Heart left ventricle (tissue), 13 donors: ENCODE results near the gene FGD4.

Experiments
- POLR2A ChIP-seq, 2 donors: fragments of 450-650 bp; IDR thresholded peaks; one replicate each; pipeline ENCODE4 v1.6.1; 2017; ENCODE audit warnings: antibody characterized with exemption in 2 of 2, mild to moderate bottlenecking in 2 of 2, moderate library complexity in 2 of 2
- TF ChIP-seq, protein P1 (sequence below), 12 donors: fragments of 200-600 bp; sonication (generic) in 4 of 12; IDR thresholded peaks; one replicate each; pipeline versions ENCODE4 v1.5.0 to v1.8.0; 2018 to 2022; ENCODE audit warnings: antibody characterized with exemption in 12 of 12, mild to moderate bottlenecking in 5 of 12
- donor health status: ischemic (EF 13 %, LVEDD 7.1; RV severe dilation, severe dysfunction).
- donor health status: DM: no; HTN: yes; CAD: no.
- donor health status: DM: no; HTN: no; CAD: no.
- donor health status: ischemic (EF 25% LVEDD 6.9; RV normal size, moderate dysfunction).
- donor health status: ischemic (EF 25% LVEDD 5.7; RV mildly dilated, moderate dysfunction).
- donor health status: ischemic (EF 35%, LVEDD 5.7; RV mildly dilated, moderate dysfunction).
- donor health status: nonischemic (EF 11% LVEDD 7.7; RV severe dilation, severe dysfunction).
- donor health status: DM: yes; HTN: yes; CAD: no.
- donor health status: PGD.
- donor health status: ischemic (EF 29% LVEDD 5.4; RV normal size, mild dysfunction).
- donor health status: nonischemic (EF 23%, LVEDD 6.1; RV moderate dilation, normal function).

DNA sequence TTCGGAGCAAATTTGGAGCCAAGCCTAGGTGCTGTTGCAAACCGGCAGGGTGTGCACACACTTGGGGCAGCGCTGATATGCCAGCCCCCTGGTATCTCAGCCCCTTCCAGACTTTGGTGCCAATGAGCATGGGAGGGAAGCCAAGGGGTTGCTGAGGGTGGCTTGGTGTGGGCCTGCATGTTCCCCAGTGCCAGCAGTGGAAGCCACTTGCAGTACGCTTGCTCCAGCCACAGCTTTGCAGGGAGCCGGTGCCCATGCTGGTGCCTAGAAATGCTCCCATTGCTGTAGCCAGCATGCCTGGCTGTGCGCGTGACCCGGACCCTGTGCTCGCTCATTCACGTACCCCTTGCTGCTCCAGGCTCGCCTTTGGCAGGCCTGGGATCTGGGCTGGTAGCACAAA lies 212.6 kb downstream of the FGD4 start:
- TF ChIP-seq, protein P1, sequence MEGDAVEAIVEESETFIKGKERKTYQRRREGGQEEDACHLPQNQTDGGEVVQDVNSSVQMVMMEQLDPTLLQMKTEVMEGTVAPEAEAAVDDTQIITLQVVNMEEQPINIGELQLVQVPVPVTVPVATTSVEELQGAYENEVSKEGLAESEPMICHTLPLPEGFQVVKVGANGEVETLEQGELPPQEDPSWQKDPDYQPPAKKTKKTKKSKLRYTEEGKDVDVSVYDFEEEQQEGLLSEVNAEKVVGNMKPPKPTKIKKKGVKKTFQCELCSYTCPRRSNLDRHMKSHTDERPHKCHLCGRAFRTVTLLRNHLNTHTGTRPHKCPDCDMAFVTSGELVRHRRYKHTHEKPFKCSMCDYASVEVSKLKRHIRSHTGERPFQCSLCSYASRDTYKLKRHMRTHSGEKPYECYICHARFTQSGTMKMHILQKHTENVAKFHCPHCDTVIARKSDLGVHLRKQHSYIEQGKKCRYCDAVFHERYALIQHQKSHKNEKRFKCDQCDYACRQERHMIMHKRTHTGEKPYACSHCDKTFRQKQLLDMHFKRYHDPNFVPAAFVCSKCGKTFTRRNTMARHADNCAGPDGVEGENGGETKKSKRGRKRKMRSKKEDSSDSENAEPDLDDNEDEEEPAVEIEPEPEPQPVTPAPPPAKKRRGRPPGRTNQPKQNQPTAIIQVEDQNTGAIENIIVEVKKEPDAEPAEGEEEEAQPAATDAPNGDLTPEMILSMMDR (IDR thresholded peaks at IDR 0.05): no peak
- TF ChIP-seq POLR2A (IDR thresholded peaks at IDR 0.05): no peak
